Adrenal gland (tissue), 12 donors: ENCODE measurements around the gene LIMD2. TPM values are rescaled to one million over a fixed set of nuclear protein-coding genes. Genes with fewer than 3 reads are reported as not detected.

ENCODE experiments used
- DNase-seq, 7 donors: peaks; one replicate each; pipeline ENCODE4 v3.0.0-alpha.2; 2019 to 2020
- H3K27ac ChIP-seq, 5 donors: fragments of 200-600 bp; sonication (generic) in 4 of 5; 1 replicate in 3 of 5; 2 replicates in 2 of 5; pipeline versions ENCODE4 v1.5.1 to v1.8.0; 2016 to 2020; ENCODE audit warnings: mild to moderate bottlenecking in 1 of 5
- H3K27me3 ChIP-seq: fragments of 200-600 bp; 2 replicates; pipeline ENCODE4 v1.8.0; 2021
- H3K36me3 ChIP-seq, 2 donors: fragments of 200-600 bp; replicated peaks in 1 of 2; 1 replicate in 1 of 2; 2 replicates in 1 of 2; pipeline versions ENCODE4 v1.5.1 to v1.8.0; 2018 to 2022
- H3K4me1 ChIP-seq, 2 donors: fragments of 200-600 bp; replicated peaks in 1 of 2; 1 replicate in 1 of 2; 2 replicates in 1 of 2; pipeline versions ENCODE4 v1.5.1 to v1.8.0; 2018 to 2021
- H3K4me3 ChIP-seq, 4 donors: fragments of 200-600 bp; sonication (generic) in 3 of 4; one replicate each; pipeline ENCODE4 v1.5.1; 2016 to 2018
- H3K9me3 ChIP-seq, 3 donors: fragments of 200-600 bp; sonication (generic) in 1 of 3; replicated peaks in 1 of 3; 1 replicate in 2 of 3; 2 replicates in 1 of 3; pipeline versions ENCODE4 v1.5.1 to v1.8.0; 2016 to 2021
- POLR2A ChIP-seq, 2 donors: fragments of 450-650 bp; IDR thresholded peaks; one replicate each; pipeline ENCODE4 v1.6.1; 2017; ENCODE audit warnings: antibody characterized with exemption in 2 of 2, mild to moderate bottlenecking in 2 of 2, moderate library complexity in 1 of 2
- WGBS, 4 donors: extraction: QIAGEN DNeasy Blood & Tissue Kit in 2 of 4; methylation state at CpG; one replicate each; pipeline versions ENCODE4 v1.1.5 to v1.1.7; 2013 to 2017; 5-methylcytosine and 5-hydroxymethylcytosine counted together
- intact Hi-C, 2 donors: fragments of 100-400 bp; cut with DNase I; formaldehyde crosslinking; loops; one replicate each; pipeline versions ENCODE4 v1.14.1 to v1.15.0; 2022 to 2023
- polyA plus RNA-seq, 3 donors: library from polyadenylated mRNA; stranded (reverse); fragments of 200-250 nt in 2 of 3; fragments of 350-450 nt in 1 of 3; fragmentation: Illumina TruSeq in 1 of 3; extraction: RNeasy Lipid Tissue Mini Kit (QIAGEN cat#74804) in 1 of 3; gene quantifications; one replicate each; pipeline ENCODE4 v1.2.3, GENCODE V29; 2013 to 2014
- total RNA-seq, 9 donors: library from RNA; depleted of rRNA in 4 of 9; stranded (reverse); fragments of >200 nt in 4 of 9; fragments of 120-200 nt in 1 of 9; fragmentation: NEBNext Ultra II Directional in 1 of 9; extraction: Animal tissue kit (Norgen Biotek cat#: 25700) in 1 of 9; gene quantifications; one replicate each; pipeline versions ENCODE4 v1.1.0 to v1.2.4, GENCODE V29; 2013 to 2023
- TF ChIP-seq, protein P1 (sequence below), 6 experiments: fragments of 450-650 bp in 4 of 6; fragments of 200-600 bp in 2 of 6; sonication (generic) in 1 of 6; IDR thresholded peaks; 1 replicate in 5 of 6; 2 replicates in 1 of 6; pipeline versions ENCODE4 v1.5.1 to v1.8.0; 2016 to 2021; ENCODE audit warnings: antibody characterized with exemption in 6 of 6, mild to moderate bottlenecking in 2 of 6, moderate library complexity in 1 of 6
- donor health status: healthy with polysubstance abuse.
- donor health status: Bipolar disorder and iron deficiency.
- donor health status: DM: yes; HTN: yes; CAD: no.
- donor health status: DM: no; HTN: no; CAD: no.
- donor health status: DM: no; HTN: no; CAD: no.
- donor health status: DM: yes; HTN: yes; CAD: no.

Gene LIMD2
- total and polyA plus RNA-seq, 12 donors: 2.5 to 76.3 (median 12.0) TPM

DNA sequence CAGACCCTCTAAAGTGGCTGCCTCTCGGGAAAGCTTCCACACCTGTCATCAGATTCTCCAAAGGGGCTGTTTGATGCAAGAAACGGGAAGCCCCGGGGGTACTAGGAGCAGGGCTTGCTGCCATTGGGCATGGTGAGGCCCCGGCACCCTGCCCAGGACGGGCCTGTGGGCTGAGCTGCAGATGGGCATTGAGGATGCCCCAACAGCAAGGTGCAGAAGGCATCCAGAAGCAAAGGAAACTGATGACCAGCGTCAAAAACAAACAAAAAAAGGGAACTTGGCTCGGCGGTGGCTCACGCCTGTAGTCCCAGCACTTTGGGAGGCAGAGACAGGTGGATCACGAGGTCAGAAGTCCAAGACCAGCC is 1.5 kb upstream of the LIMD2 start:
- Histone ChIP-seq H3K4me1 (peaks cover 10 to 15% of the 10 kb centered on the region in 2 donors), H3K27ac (peak overlapping the region in 2 of 5 donors; percentile 77 to 84), H3K27me3 (no peaks in the 10 kb centered on the region), H3K4me3 (no peak overlapping the region), H3K9me3 (no peaks in the 10 kb centered on the region), H3K36me3 (peaks cover 0 to 25% of the 10 kb centered on the region in 2 donors)
- intact Hi-C loops: no loop called here
- DNase-seq: no peak
- no peak for TF ChIP-seq POLR2A (IDR thresholded peaks at IDR 0.05)
- TF ChIP-seq, protein P1, sequence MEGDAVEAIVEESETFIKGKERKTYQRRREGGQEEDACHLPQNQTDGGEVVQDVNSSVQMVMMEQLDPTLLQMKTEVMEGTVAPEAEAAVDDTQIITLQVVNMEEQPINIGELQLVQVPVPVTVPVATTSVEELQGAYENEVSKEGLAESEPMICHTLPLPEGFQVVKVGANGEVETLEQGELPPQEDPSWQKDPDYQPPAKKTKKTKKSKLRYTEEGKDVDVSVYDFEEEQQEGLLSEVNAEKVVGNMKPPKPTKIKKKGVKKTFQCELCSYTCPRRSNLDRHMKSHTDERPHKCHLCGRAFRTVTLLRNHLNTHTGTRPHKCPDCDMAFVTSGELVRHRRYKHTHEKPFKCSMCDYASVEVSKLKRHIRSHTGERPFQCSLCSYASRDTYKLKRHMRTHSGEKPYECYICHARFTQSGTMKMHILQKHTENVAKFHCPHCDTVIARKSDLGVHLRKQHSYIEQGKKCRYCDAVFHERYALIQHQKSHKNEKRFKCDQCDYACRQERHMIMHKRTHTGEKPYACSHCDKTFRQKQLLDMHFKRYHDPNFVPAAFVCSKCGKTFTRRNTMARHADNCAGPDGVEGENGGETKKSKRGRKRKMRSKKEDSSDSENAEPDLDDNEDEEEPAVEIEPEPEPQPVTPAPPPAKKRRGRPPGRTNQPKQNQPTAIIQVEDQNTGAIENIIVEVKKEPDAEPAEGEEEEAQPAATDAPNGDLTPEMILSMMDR (IDR thresholded peaks at IDR 0.05): no peak
- WGBS, 4 donors: 68 to 86% (median 76%) methylated on average over 9 to 10 of the region's 10 CpGs

DNA sequence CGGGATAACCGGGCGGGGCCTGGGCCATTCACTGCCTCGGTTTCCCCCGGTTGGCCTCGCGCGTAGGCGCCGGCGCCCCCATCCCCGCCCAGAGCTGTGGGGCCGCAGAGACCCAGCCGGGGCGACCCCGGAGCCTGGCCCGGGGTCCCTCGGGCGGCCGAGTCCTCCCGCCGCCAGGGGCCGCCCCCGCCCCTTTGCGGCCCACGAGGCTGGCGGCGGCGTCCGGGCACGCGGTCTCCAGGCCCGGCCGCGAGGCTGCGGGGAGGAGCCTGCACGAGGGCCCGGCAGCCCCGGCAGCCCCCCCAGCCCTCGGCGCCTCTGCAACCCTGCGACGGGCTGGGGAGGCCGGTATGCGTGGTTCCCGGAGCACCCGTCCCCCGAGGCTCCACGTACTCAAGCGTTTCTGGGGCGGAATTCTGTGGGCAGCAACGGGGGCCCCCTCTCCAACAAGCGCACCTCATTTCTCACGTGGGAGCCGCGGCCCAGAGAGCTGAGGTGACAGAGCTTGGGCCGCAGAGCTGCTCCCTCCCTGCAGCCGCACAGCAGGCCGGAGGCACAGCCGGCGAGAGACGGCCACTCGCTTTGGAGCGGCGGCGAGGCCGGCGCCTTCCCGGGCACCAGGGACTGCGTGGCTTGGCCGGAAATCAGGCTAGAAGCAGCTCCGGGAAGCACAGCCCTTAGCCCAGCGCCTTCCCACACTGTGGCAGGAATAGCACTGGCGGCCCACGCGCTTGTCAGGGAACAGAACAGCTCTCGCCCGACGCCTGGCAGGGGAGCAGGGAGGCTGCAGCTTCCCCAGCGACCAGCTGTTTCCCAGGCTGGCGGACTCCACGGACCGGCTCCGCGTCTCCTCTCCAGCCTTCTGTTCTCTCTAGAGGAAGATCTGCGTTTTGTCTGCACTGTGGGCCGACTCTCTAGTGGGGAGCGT is 867 bp upstream of the LIMD2 start:
- H3K27me3 ChIP-seq: no peaks in the 10 kb centered on the region
- H3K4me1 ChIP-seq: peaks cover 10 to 15% of the 10 kb centered on the region in 2 donors
- H3K36me3 ChIP-seq: peaks cover 0 to 18% of the 10 kb centered on the region in 2 donors
- peak in 6 of 7 donors; percentile 49 to 78 (median 54) for DNase-seq
- TF ChIP-seq, protein P1 (IDR thresholded peaks at IDR 0.05): peak in 1 of 6 experiments; percentile 10
- TF ChIP-seq POLR2A (IDR thresholded peaks at IDR 0.05): no peak
- H3K27ac ChIP-seq: peak overlapping the region in 4 of 5 donors; percentile 26 to 84 (median 64)
- WGBS, 4 donors: 11 to 28% (median 22%) methylated on average over 3 to 88 of the region's 88 CpGs
- intact Hi-C loops: no loop called here
- H3K9me3 ChIP-seq: no peaks in the 10 kb centered on the region
- H3K4me3 ChIP-seq: peak overlapping the region in 2 of 4 donors; percentile 13 to 91

DNA sequence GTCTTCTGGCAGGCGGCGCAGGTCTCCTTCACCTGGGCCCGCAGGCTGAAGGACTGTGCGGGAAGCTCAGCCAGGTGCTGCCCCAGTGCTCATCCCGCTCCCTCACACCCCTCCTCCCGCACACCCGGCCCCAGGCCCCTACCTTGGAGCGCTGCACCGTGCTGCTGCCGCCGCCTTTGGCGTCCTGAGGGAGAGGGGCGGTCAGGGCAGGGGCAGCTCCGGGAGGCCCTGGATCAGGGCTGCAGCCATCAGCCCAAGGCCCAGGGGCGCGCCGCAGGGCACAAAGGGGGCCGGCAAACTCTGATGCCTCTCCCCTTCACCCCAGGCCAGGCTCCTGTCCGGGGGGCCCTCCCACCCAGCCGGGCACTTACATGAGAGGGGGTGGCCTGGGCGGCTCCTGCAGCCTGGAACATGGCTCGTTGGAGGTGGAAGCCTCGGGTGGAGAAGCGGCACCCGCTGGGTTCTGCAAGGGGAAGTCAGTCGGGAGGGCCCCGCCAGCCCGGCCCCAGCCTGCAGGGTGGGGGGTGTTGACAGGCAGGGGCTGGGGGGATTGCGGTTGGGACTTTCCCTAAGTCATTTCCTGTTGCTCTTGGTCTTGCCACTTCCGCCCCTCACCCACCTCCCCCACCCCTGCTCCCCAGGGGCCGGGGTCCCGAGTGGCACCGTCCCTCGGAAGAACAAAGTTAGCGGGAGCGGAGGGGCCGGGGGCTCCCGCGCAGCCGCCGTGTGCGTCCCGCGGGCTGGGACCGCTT is 863 bp downstream of the LIMD2 start:
- peak overlapping the region in 3 of 5 donors; percentile 47 to 84 (median 67) for H3K27ac ChIP-seq
- peak; percentile 31 to 71 (median 48) for DNase-seq
- peak overlapping the region in 2 of 4 donors; percentile 28 to 91 for H3K4me3 ChIP-seq
- 24 to 78% (median 32%) methylated on average over 7 to 45 of the region's 45 CpGs for WGBS, 4 donors
- intact Hi-C loops: loop anchor here (5.0 to 10.0 kb wide), 2 partner anchors 74 to 77 kb away; partner anchors contain the start of gene MAP3K3 (in 2 of the 2)
- H3K9me3 ChIP-seq: no peaks in the 10 kb centered on the region
- H3K27me3 ChIP-seq: no peaks in the 10 kb centered on the region
- peaks cover 0 to 21% of the 10 kb centered on the region in 2 donors for H3K36me3 ChIP-seq
- H3K4me1 ChIP-seq: peaks cover 10 to 15% of the 10 kb centered on the region in 2 donors
- TF ChIP-seq, protein P1 (IDR thresholded peaks at IDR 0.05): no peak
- TF ChIP-seq POLR2A (IDR thresholded peaks at IDR 0.05): no peak
